Thyroid gland (tissue), 4 donors: ENCODE data around the gene MED22.

ENCODE experiments used
- CTCF ChIP-seq, 6 experiments: fragments of 200-600 bp in 3 of 6; fragments of 450-650 bp in 3 of 6; sonication (generic) in 3 of 6; IDR thresholded peaks; one replicate each; pipeline ENCODE4 v1.5.1; 2016 to 2019; ENCODE audit warnings: antibody characterized with exemption in 6 of 6, mild to moderate bottlenecking in 2 of 6, inconsistent platforms in 1 of 6, moderate library complexity in 1 of 6
- POLR2A ChIP-seq, 2 donors: fragments of 450-650 bp; IDR thresholded peaks; one replicate each; pipeline ENCODE4 v1.6.1; 2017; ENCODE audit warnings: antibody characterized with exemption in 2 of 2, mild to moderate bottlenecking in 2 of 2, moderate library complexity in 1 of 2

GRCh38 chr9:133347515-133347984 is 381 bp downstream of the MED22 start:
- TF ChIP-seq CTCF (IDR thresholded peaks at IDR 0.05) (no peak), POLR2A (IDR thresholded peaks at IDR 0.05) (no peak)
